HFFc6 (cell line): Measurements from ENCODE around the gene TNFRSF18. TPM values are rescaled to one million over a fixed set of nuclear protein-coding genes. Genes with fewer than 3 reads are reported as not detected.

Experiments
- DNase-seq: peaks from one replicate; pipeline ENCODE4 v3.0.0-alpha.2; 2018
- H3K27ac Mint-ChIP-seq: 2 replicates; pipeline ENCODE4 v1.8.0; 2020; ENCODE audit warnings: mild to moderate bottlenecking, mixed read lengths
- H3K27me3 Mint-ChIP-seq: 2 replicates; pipeline ENCODE4 v1.8.0; 2021; ENCODE audit warnings: mild to moderate bottlenecking, moderate library complexity, mixed read lengths; ENCODE audit not compliant: insufficient read depth
- H3K36me3 Mint-ChIP-seq: 2 replicates; pipeline ENCODE4 v1.8.0; 2021; ENCODE audit warnings: low read depth, mixed read lengths
- H3K4me1 Mint-ChIP-seq: 2 replicates; pipeline ENCODE4 v1.8.0; 2020; ENCODE audit warnings: low read depth, mixed read lengths
- H3K4me3 Mint-ChIP-seq: 2 replicates; pipeline ENCODE4 v1.8.0; 2020; ENCODE audit warnings: mild to moderate bottlenecking, moderate library complexity, mixed read lengths
- H3K9me3 Mint-ChIP-seq: 2 replicates; pipeline ENCODE4 v1.8.0; 2020; ENCODE audit warnings: mild to moderate bottlenecking, mixed read lengths
- CTCF ChIP-seq: fragments of 200-600 bp; sonication (generic); IDR thresholded peaks from 2 replicates; pipeline ENCODE4 v1.5.0; 2021; ENCODE audit warnings: antibody characterized with exemption, mild to moderate bottlenecking
- total RNA-seq, 6 experiments: library from RNA; stranded (reverse); fragmentation: NEBNext Ultra II Directional; extraction: Animal tissue kit (Norgen Biotek cat#: 25700); gene quantifications; 2 replicates in 1 of 6; 3 replicates in 5 of 6; pipeline ENCODE4 v1.2.3, GENCODE V29; 2021

Gene TNFRSF18
- total RNA-seq, 6 experiments from 2014 or later: not detected

- no peak for DNase-seq
- Mint-ChIP-seq H3K27ac (no peak overlapping the region), H3K9me3 (no peaks in the 10 kb centered on the region), H3K27me3 (peaks cover 4% of the 10 kb centered on the region; the same call in 1 of the 2 replicates), H3K4me3 (no peak overlapping the region), H3K36me3 (peaks cover 32% of the 10 kb centered on the region), H3K4me1 (peaks cover 14% of the 10 kb centered on the region)
- TF ChIP-seq CTCF: no peak
Observed at GRCh38 chr1:1227386-1227785, 21.0 kb upstream of the TNFRSF18 start.

GRCh38 chr1:1226566-1227362 is 20.4 kb upstream of the TNFRSF18 start:
- Mint-ChIP-seq H3K9me3 (no peaks in the 10 kb centered on the region), H3K4me3 (no peak overlapping the region), H3K4me1 (peaks cover 14% of the 10 kb centered on the region), H3K27me3 (peaks cover 4% of the 10 kb centered on the region; the same call in 1 of the 2 replicates), H3K27ac (no peak overlapping the region), H3K36me3 (peaks cover 32% of the 10 kb centered on the region)
- no peak for DNase-seq
- no peak for TF ChIP-seq CTCF

GRCh38 chr1:1225913-1226312 is 19.5 kb upstream of the TNFRSF18 start:
- H3K4me1 Mint-ChIP-seq: peaks cover 12% of the 10 kb centered on the region
- peaks cover 32% of the 10 kb centered on the region for H3K36me3 Mint-ChIP-seq
- DNase-seq: no peak
- no peak for TF ChIP-seq CTCF
- no peaks in the 10 kb centered on the region for H3K9me3 Mint-ChIP-seq
- peaks cover 4% of the 10 kb centered on the region; the same call in 1 of the 2 replicates for H3K27me3 Mint-ChIP-seq
- no peak overlapping the region for H3K4me3 Mint-ChIP-seq
- H3K27ac Mint-ChIP-seq: no peak overlapping the region

- Mint-ChIP-seq H3K4me3 (no peak overlapping the region), H3K9me3 (no peaks in the 10 kb centered on the region), H3K36me3 (peaks cover 33% of the 10 kb centered on the region), H3K27ac (no peak overlapping the region), H3K27me3 (0 out of 2 replicates have a peak, but pooled peaks cover 1% of the 10 kb centered on the region), H3K4me1 (peaks cover 7% of the 10 kb centered on the region)
- no peak for DNase-seq
- TF ChIP-seq CTCF: no peak
Observed at GRCh38 chr1:1225238-1225845, 18.9 kb upstream of the TNFRSF18 start.

GRCh38 chr1:1223891-1224290 is 17.5 kb upstream of the TNFRSF18 start:
- H3K4me1 Mint-ChIP-seq: no peaks in the 10 kb centered on the region
- no peak overlapping the region for H3K4me3 Mint-ChIP-seq

More at GRCh38 chr1:1223891-1224290, 17.5 kb upstream of the TNFRSF18 start:
- no peak for TF ChIP-seq CTCF
- DNase-seq: no peak
- no peaks in the 10 kb centered on the region for H3K27me3 Mint-ChIP-seq
- H3K9me3 Mint-ChIP-seq: no peaks in the 10 kb centered on the region
- no peak overlapping the region for H3K27ac Mint-ChIP-seq
- H3K36me3 Mint-ChIP-seq: peaks cover 28% of the 10 kb centered on the region
